ENCODE data around the gene PCBP2.
"Not testable (repeated sequence)": the region's sequence is repeated elsewhere in the genome, so short reads cannot be mapped to it uniquely, and the experiment has no call there.

PCBP2 gene

DNA sequence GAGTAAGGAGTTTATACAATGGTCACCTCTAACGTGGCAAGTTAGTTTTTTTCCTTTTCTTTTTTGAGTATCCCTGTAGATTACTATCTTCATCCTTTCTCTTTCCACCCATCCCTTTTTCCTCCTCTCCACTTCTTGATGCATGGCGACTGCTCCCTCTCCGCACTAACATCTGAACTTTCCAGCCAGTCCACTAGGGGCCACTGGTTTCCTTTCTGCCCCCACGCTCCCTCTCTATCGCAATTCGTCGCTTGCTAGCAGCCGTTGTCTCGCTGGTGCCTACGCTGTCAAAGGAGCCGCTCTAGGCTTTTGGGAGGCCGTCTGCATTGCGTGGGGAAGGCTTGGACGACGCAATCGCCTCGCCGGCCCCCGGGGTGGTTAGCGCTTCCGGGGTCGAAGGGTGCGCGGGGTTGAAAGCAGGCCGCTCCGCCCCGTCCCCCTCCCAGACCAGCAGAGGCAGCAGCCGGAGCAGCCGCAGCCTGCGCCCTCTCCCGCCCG is at the start of gene PCBP2:
Gene PCBP2, plus strand, starts transcription at position 442 of the 498 bp plus-strand sequence. CDS start 2,699 bp downstream, outside the sequence.
- peaks cover 17% of the 10 kb centered on the region for H3K36me3 ChIP-seq (ENCODE audit: control insufficient read depth, insufficient read depth, low read length)
- H3K9ac ChIP-seq (ENCODE audit: low read length), result peak within 1 kb of the TSS; percentile 93
- H3K4me3 ChIP-seq (ENCODE audit: low read length), result peak within 1 kb of the TSS; percentile 87
- H3K27ac ChIP-seq (ENCODE audit: low read depth, low read length), result peak within 1 kb of the TSS; percentile 99
- H3K4me1 ChIP-seq (ENCODE audit: control insufficient read depth, insufficient read depth, low read length), result peaks cover 13% of the 10 kb centered on the region
- no peaks in the 10 kb centered on the region for H3K27me3 ChIP-seq (ENCODE audit: control insufficient read depth, insufficient read depth, low read length)

GRCh38 chr12:53402351-53402750 is 49.6 kb upstream of the PCBP2 start:
- H3K9ac ChIP-seq (ENCODE audit: low read length); H3K4me1 ChIP-seq (ENCODE audit: control insufficient read depth, insufficient read depth, low read length); H3K36me3 ChIP-seq (ENCODE audit: control insufficient read depth, insufficient read depth, low read length); H3K27ac ChIP-seq (ENCODE audit: low read depth, low read length); H3K4me3 ChIP-seq (ENCODE audit: low read length); H3K27me3 ChIP-seq (ENCODE audit: control insufficient read depth, insufficient read depth, low read length): not testable (repeated sequence)

GRCh38 chr12:53402871-53403270 is 49.0 kb upstream of the PCBP2 start:
- H3K9ac ChIP-seq (ENCODE audit: low read length), result no peak overlapping the region
- H3K36me3 ChIP-seq (ENCODE audit: control insufficient read depth, insufficient read depth, low read length), result no peaks in the 10 kb centered on the region
- H3K27ac ChIP-seq (ENCODE audit: low read depth, low read length), result no peak overlapping the region
- no peak overlapping the region for H3K4me3 ChIP-seq (ENCODE audit: low read length)
- H3K4me1 ChIP-seq (ENCODE audit: control insufficient read depth, insufficient read depth, low read length), result no peaks in the 10 kb centered on the region
- H3K27me3 ChIP-seq (ENCODE audit: control insufficient read depth, insufficient read depth, low read length), result no peaks in the 10 kb centered on the region

GRCh38 chr12:53410951-53411350 is 41.0 kb upstream of the PCBP2 start:
- no peak overlapping the region for H3K27ac ChIP-seq (ENCODE audit: low read depth, low read length)
- H3K36me3 ChIP-seq (ENCODE audit: control insufficient read depth, insufficient read depth, low read length), result peaks cover 14% of the 10 kb centered on the region
- no peak overlapping the region for H3K4me3 ChIP-seq (ENCODE audit: low read length)
- H3K4me1 ChIP-seq (ENCODE audit: control insufficient read depth, insufficient read depth, low read length), result peaks cover 24% of the 10 kb centered on the region
- H3K9ac ChIP-seq (ENCODE audit: low read length), result no peak overlapping the region
- H3K27me3 ChIP-seq (ENCODE audit: control insufficient read depth, insufficient read depth, low read length), result no peaks in the 10 kb centered on the region

DNA sequence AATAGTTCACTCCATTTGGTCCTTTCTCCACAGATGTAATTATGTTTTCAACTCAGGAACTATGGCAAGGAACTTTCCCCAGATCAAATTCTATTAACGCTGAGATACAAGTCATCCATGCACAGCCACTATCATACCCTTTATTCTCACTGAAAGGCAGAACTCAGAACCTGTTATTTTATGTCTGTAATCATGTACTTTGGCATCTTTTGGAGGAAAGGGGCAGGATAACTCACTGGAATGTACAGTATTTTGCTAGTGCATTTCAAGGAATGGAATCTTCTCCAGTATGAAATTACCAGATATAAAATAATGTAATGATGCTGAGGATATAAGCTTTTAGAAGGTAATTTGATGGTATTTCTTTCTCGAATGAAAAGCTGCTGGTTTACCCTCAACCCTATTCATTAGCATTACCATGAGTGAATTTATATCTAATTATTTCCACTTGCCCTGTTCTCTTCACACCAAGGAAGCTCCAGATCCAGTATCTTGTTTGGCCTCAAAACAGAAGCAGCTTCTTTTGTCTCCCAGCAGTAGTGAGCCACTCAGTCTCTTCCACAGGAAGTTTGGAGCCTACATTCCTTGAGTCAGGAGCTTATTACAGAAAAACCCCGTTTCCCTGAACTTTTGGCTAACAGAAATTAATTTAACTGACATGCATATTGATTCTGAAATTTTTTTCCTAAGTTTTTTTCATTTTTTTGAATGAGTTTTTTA is 38.3 kb upstream of the PCBP2 start:
- peaks cover 24% of the 10 kb centered on the region for H3K4me1 ChIP-seq (ENCODE audit: control insufficient read depth, insufficient read depth, low read length)
- no peak overlapping the region for H3K4me3 ChIP-seq (ENCODE audit: low read length)
- H3K36me3 ChIP-seq (ENCODE audit: control insufficient read depth, insufficient read depth, low read length), result peaks cover 14% of the 10 kb centered on the region
- H3K9ac ChIP-seq (ENCODE audit: low read length), result no peak overlapping the region
- H3K27ac ChIP-seq (ENCODE audit: low read depth, low read length), result peak overlapping the region; percentile 53
- H3K27me3 ChIP-seq (ENCODE audit: control insufficient read depth, insufficient read depth, low read length), result no peaks in the 10 kb centered on the region

DNA sequence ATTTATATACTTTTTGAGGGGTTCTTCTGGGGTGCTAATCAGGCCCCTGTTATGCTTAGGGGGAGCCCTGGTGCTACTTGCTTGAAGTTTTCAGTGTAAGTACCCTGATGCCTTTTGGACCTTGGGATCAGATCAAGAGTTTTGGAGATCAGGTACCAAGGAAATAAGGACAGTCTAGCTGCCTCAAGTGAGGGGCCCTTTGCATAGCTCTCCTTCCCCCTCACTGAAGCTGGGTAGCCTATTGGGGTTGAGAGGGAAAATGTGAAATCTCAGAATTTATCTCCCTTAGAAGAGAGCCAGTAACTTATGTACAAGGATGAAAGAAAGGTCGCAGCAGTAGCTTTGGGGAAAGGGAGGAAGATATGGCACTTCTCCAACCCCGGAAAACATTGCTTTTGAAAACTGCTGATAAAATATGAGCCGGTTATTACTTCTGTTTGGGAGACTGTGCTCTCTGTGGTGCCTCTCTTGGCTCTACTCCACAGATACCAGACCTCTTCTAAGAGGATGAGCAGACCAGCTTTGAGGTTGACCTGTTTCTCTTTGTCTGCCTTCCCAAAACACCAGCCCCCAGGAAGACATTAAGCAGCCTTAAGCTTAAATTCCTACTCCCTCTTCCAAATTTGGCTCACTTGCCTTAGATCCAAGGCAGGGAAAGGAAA is 37.0 kb upstream of the PCBP2 start:
- peaks cover 10% of the 10 kb centered on the region for H3K36me3 ChIP-seq (ENCODE audit: control insufficient read depth, insufficient read depth, low read length)
- H3K4me3 ChIP-seq (ENCODE audit: low read length), result no peak overlapping the region
- no peak overlapping the region for H3K9ac ChIP-seq (ENCODE audit: low read length)
- H3K27ac ChIP-seq (ENCODE audit: low read depth, low read length), result peak overlapping the region; percentile 73
- peaks cover 24% of the 10 kb centered on the region for H3K4me1 ChIP-seq (ENCODE audit: control insufficient read depth, insufficient read depth, low read length)
- H3K27me3 ChIP-seq (ENCODE audit: control insufficient read depth, insufficient read depth, low read length), result no peaks in the 10 kb centered on the region

DNA sequence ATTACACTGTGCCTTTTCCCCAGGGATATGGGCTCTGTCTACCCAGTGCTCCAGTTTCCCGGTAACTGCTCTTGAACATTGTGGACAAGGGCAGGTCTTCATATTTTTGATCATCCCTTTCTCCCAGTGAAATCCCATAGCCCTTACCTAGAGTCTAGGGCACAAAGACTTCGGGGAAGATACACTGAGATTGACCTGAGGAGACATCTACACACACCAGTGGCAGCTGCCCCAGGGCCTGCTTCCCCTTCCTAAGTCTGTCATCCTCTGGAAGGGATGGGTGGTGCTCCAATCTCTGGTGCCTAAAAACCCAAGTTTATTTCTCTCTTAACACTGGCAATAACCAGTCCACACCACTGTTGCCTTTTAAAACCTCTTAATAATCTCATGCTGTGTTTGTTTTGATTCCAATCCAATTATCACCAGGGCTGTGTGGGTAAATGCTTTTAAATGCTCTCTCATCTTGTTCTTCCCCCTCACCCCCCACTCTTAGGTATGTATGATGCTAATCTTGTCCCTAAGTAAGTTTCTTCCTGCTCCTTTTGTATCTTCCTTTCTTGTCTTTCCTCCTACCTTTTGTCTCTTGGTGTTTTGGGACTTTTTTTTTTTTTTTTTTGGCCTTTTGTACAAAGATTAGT is 36.0 kb upstream of the PCBP2 start:
- not testable (repeated sequence) for H3K4me3 ChIP-seq (ENCODE audit: low read length); H3K9ac ChIP-seq (ENCODE audit: low read length); H3K36me3 ChIP-seq (ENCODE audit: control insufficient read depth, insufficient read depth, low read length); H3K27me3 ChIP-seq (ENCODE audit: control insufficient read depth, insufficient read depth, low read length)
- Histone ChIP-seq H3K27ac (ENCODE audit: low read depth, low read length) (peak overlapping the region; percentile 73), H3K4me1 (ENCODE audit: control insufficient read depth, insufficient read depth, low read length) (peaks cover 24% of the 10 kb centered on the region)

DNA sequence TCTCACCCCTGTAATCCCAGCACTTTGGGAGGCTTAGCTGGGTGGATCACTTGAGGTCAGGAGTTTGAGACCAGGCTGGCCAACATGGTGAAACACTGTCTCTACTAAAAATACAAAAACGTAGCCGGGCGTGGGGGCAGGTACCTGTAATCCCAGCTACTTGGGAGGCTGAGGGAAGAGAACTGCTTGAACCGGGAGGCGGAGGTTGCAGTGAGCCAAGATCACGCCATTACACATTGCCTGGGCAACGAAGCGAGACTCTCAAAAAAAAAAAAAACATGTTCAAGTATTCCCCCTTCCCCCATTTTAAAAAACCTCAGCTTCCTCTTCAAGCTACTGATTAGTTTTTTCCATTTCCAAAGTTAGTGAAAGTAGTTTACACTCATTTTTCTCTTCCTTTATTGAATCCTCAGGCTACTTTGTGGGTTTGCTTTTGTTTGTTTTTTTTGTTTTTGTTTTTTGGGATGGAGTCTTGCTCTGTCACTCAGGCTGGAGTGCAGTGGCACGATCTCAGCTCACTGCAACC is 34.5 kb upstream of the PCBP2 start:
- H3K36me3 ChIP-seq (ENCODE audit: control insufficient read depth, insufficient read depth, low read length); H3K4me3 ChIP-seq (ENCODE audit: low read length); H3K27ac ChIP-seq (ENCODE audit: low read depth, low read length); H3K27me3 ChIP-seq (ENCODE audit: control insufficient read depth, insufficient read depth, low read length); H3K9ac ChIP-seq (ENCODE audit: low read length): not testable (repeated sequence)
- peaks cover 27% of the 10 kb centered on the region for H3K4me1 ChIP-seq (ENCODE audit: control insufficient read depth, insufficient read depth, low read length)

GRCh38 chr12:53418221-53418620 is 33.7 kb upstream of the PCBP2 start:
- Histone ChIP-seq H3K27me3 (ENCODE audit: control insufficient read depth, insufficient read depth, low read length) (no peaks in the 10 kb centered on the region), H3K4me1 (ENCODE audit: control insufficient read depth, insufficient read depth, low read length) (peaks cover 22% of the 10 kb centered on the region), H3K27ac (ENCODE audit: low read depth, low read length) (no peak overlapping the region), H3K9ac (ENCODE audit: low read length) (no peak overlapping the region), H3K4me3 (ENCODE audit: low read length) (no peak overlapping the region), H3K36me3 (ENCODE audit: control insufficient read depth, insufficient read depth, low read length) (no peaks in the 10 kb centered on the region)

- no peaks in the 10 kb centered on the region for H3K27me3 ChIP-seq (ENCODE audit: control insufficient read depth, insufficient read depth, low read length)
- H3K36me3 ChIP-seq (ENCODE audit: control insufficient read depth, insufficient read depth, low read length), result no peaks in the 10 kb centered on the region
- H3K4me3 ChIP-seq (ENCODE audit: low read length), result no peak overlapping the region
- H3K9ac ChIP-seq (ENCODE audit: low read length), result no peak overlapping the region
- H3K27ac ChIP-seq (ENCODE audit: low read depth, low read length), result no peak overlapping the region
- H3K4me1 ChIP-seq (ENCODE audit: control insufficient read depth, insufficient read depth, low read length), result peaks cover 14% of the 10 kb centered on the region
Observed at GRCh38 chr12:53419756-53420155, 32.1 kb upstream of the PCBP2 start.

GRCh38 chr12:53422247-53422646 is 29.7 kb upstream of the PCBP2 start:
- H3K36me3 ChIP-seq (ENCODE audit: control insufficient read depth, insufficient read depth, low read length); H3K4me1 ChIP-seq (ENCODE audit: control insufficient read depth, insufficient read depth, low read length); H3K27me3 ChIP-seq (ENCODE audit: control insufficient read depth, insufficient read depth, low read length); H3K27ac ChIP-seq (ENCODE audit: low read depth, low read length); H3K4me3 ChIP-seq (ENCODE audit: low read length); H3K9ac ChIP-seq (ENCODE audit: low read length): not testable (repeated sequence)

- H3K27me3 ChIP-seq (ENCODE audit: control insufficient read depth, insufficient read depth, low read length), result no peaks in the 10 kb centered on the region
- peaks cover 4% of the 10 kb centered on the region for H3K4me1 ChIP-seq (ENCODE audit: control insufficient read depth, insufficient read depth, low read length)
- no peaks in the 10 kb centered on the region for H3K36me3 ChIP-seq (ENCODE audit: control insufficient read depth, insufficient read depth, low read length)
- H3K4me3 ChIP-seq (ENCODE audit: low read length), result no peak within 1 kb of the TSS
- H3K9ac ChIP-seq (ENCODE audit: low read length), result no peak within 1 kb of the TSS
- no peak within 1 kb of the TSS for H3K27ac ChIP-seq (ENCODE audit: low read depth, low read length)
Observed at GRCh38 chr12:53423597-53423996, 28.3 kb upstream of the PCBP2 start, which contains the start of gene AMHR2. TSS of gene AMHR2 (plus strand) at chr12:53423855. CDS start at chr12:53423935, 80 bp downstream.

Data from rectal smooth muscle tissue (tissue), 1 donor.